Choroid plexus epithelial cell (primary cell): ENCODE data around the gene VWA1.
"Not testable (repeated sequence)": the region's sequence is repeated elsewhere in the genome, so short reads cannot be mapped to it uniquely, and the experiment has no call there.

ENCODE experiments used
- DNase-seq: peaks from one replicate; pipeline ENCODE4 v3.0.0-alpha.2; 2010; ENCODE audit warnings: low read depth
- H3K4me3 ChIP-seq: 2 replicates; pipeline ENCODE4 v1.5.1; 2011; ENCODE audit warnings: low read depth, mild to moderate bottlenecking, control low read depth, low read length, moderate library complexity
- CTCF ChIP-seq: conservative IDR thresholded peaks from 2 replicates; pipeline ENCODE4 v1.5.1; 2011; ENCODE audit warnings: low read depth, mild to moderate bottlenecking, control low read depth, inconsistent platforms, low read length, moderate library complexity

Gene VWA1

GRCh38 chr1:1399187-1399871 lies 36.2 kb upstream of the VWA1 start, which contains the start of gene CCNL2:
Gene CCNL2, minus strand, starts transcription at chr1:1399335. Its CDS starts 29 bp downstream, at chr1:1399306.
- peak within 1 kb of the TSS; percentile 99 for H3K4me3 ChIP-seq
- DNase-seq, result peak; percentile 99
- TF ChIP-seq CTCF, result peak; percentile 53

GRCh38 chr1:1399872-1400575 lies 35.5 kb upstream of the VWA1 start:
- DNase-seq, result peak; percentile 46
- TF ChIP-seq CTCF, result no peak
- peak overlapping the region; percentile 99 for H3K4me3 ChIP-seq

GRCh38 chr1:1400576-1401456 lies 34.7 kb upstream of the VWA1 start:
- peak overlapping the region; percentile 99 for H3K4me3 ChIP-seq
- peak; percentile 14 for DNase-seq

GRCh38 chr1:1401457-1402010 lies 34.0 kb upstream of the VWA1 start:
- no peak for DNase-seq
- no peak for TF ChIP-seq CTCF
- H3K4me3 ChIP-seq, result peak overlapping the region; percentile 13

More at GRCh38 chr1:1400576-1401456, 34.7 kb upstream of the VWA1 start:
- no peak for TF ChIP-seq CTCF

GRCh38 chr1:1402072-1402900 lies 33.2 kb upstream of the VWA1 start:
- peak; percentile 84 for TF ChIP-seq CTCF
- peak; percentile 80 for DNase-seq
- H3K4me3 ChIP-seq, result no peak overlapping the region

- not testable (repeated sequence) for H3K4me3 ChIP-seq, DNase-seq
Observed at GRCh38 chr1:1402901-1403392, 32.5 kb upstream of the VWA1 start.
